22Rv1 (cell line): ENCODE data around the gene PRKACB.

Experiments used
- CTCF ChIP-seq: fragments of 450-650 bp; IDR thresholded peaks from 2 replicates; pipeline ENCODE4 v1.5.1; 2017; ENCODE audit warnings: mild to moderate bottlenecking
- ZFX ChIP-seq: fragments of 450-650 bp; IDR thresholded peaks from 2 replicates; pipeline ENCODE4 v1.6.1; 2017; ENCODE audit warnings: antibody characterized with exemption, borderline replicate concordance

GRCh38 chr1:84107955-84108354 is 36.1 kb upstream of the PRKACB start:
- no peak for TF ChIP-seq CTCF
- no peak for TF ChIP-seq ZFX
